Keratinocyte (primary cell): Measurements from ENCODE around the gene FAM177A1. TPM values are rescaled to one million over a fixed set of nuclear protein-coding genes. Genes with fewer than 3 reads are reported as not detected.

ENCODE experiments used
- DNase-seq: peaks from one replicate; pipeline ENCODE4 v3.0.0-alpha.2; 2011; ENCODE audit warnings: low read depth, missing footprints, low spot score
- FAIRE-seq: peaks from 2 replicates; lab custom pipeline; 2011; peaks lifted over from hg19 to GRCh38; lab: Jason Lieb, UNC
- H2AFZ ChIP-seq: 2 replicates; pipeline ENCODE4 v1.6.0; 2012; ENCODE audit warnings: low read length, control low read depth, inconsistent platforms; ENCODE audit not compliant: control insufficient read depth
- H3K27ac ChIP-seq: 2 replicates; pipeline ENCODE4 v1.5.1; 2011; ENCODE audit warnings: low read length; ENCODE audit not compliant: control insufficient read depth, insufficient read depth
- H3K27me3 ChIP-seq: 3 replicates; pipeline ENCODE4 v1.6.0; 2011; ENCODE audit warnings: low read length; ENCODE audit not compliant: control insufficient read depth, insufficient read depth; ENCODE audit errors: extremely low read depth
- H3K36me3 ChIP-seq, 2 experiments: 2 replicates in 1 of 2; 3 replicates in 1 of 2; pipeline ENCODE4 v1.5.1; 2011; ENCODE audit warnings: low read length in 2 of 2, mild to moderate bottlenecking in 1 of 2; ENCODE audit not compliant: control insufficient read depth in 2 of 2, insufficient read depth in 2 of 2; ENCODE audit errors: extremely low read depth in 1 of 2
- H3K4me1 ChIP-seq: 3 replicates; pipeline ENCODE4 v1.5.1; 2011; ENCODE audit warnings: low read length; ENCODE audit not compliant: control insufficient read depth, insufficient read depth; ENCODE audit errors: extremely low read depth
- H3K4me2 ChIP-seq: 3 replicates; pipeline ENCODE4 v1.6.0; 2011; ENCODE audit warnings: low read depth, low read length; ENCODE audit not compliant: control insufficient read depth, insufficient read depth; ENCODE audit errors: extremely low read depth
- H3K4me3 ChIP-seq, 3 experiments: fragments of 200-600 bp in 1 of 3; sonication (generic) in 1 of 3; 2 replicates in 2 of 3; 3 replicates in 1 of 3; pipeline ENCODE4 v1.5.1; 2011 to 2016; ENCODE audit warnings: low read length in 3 of 3, mild to moderate bottlenecking in 3 of 3, control low read depth in 2 of 3, inconsistent platforms in 1 of 3, low read depth in 1 of 3, mixed read lengths in 1 of 3, mixed run types in 1 of 3, moderate library complexity in 1 of 3; ENCODE audit not compliant: control insufficient read depth in 2 of 3, insufficient read depth in 2 of 3; ENCODE audit errors: extremely low read depth in 1 of 3
- H3K79me2 ChIP-seq: 2 replicates; pipeline ENCODE4 v1.6.0; 2012; ENCODE audit warnings: low read length; ENCODE audit not compliant: control insufficient read depth, insufficient read depth
- H3K9ac ChIP-seq: 3 replicates; pipeline ENCODE4 v1.6.0; 2011; ENCODE audit warnings: low read length; ENCODE audit not compliant: control insufficient read depth, insufficient read depth; ENCODE audit errors: extremely low read depth
- H3K9me1 ChIP-seq: 3 replicates; pipeline ENCODE4 v1.6.0; 2011; ENCODE audit warnings: low read length; ENCODE audit not compliant: control insufficient read depth, insufficient read depth; ENCODE audit errors: extremely low read depth
- H3K9me3 ChIP-seq: 2 replicates; pipeline ENCODE4 v1.5.1; 2012; ENCODE audit warnings: low read depth, low read length; ENCODE audit not compliant: control insufficient read depth
- H4K20me1 ChIP-seq: 3 replicates; pipeline ENCODE4 v1.6.0; 2011; ENCODE audit warnings: low read length; ENCODE audit not compliant: control insufficient read depth, insufficient read depth; ENCODE audit errors: extremely low read depth
- EZH2 ChIP-seq: IDR thresholded peaks from one replicate; pipeline ENCODE4 v1.6.1; 2012; ENCODE audit warnings: inconsistent platforms, mild to moderate bottlenecking, low read length, moderate library complexity
- dilution Hi-C: fragments of 300-500 bp; cut with MboI; formaldehyde crosslinking; loops from one replicate; pipeline ENCODE4 v1.7.0; 2020; ENCODE audit warnings: low sequenced_read_pairs; ENCODE audit not compliant: extremely low pct_ligation_motif_present
- polyA plus RNA-seq, 5 experiments: library from polyadenylated mRNA; depleted of rRNA in 3 of 5; stranded (reverse) in 3 of 5; stranded (forward) in 1 of 5; unstranded in 1 of 5; fragments of >200 nt; gene quantifications; 1 replicate in 1 of 5; 2 replicates in 3 of 5; 3 replicates in 1 of 5; pipeline versions ENCODE4 v1.2.1 to v1.2.3, GENCODE V29; 2011 to 2012; ENCODE audit warnings: missing spikeins in 2 of 5, low read depth in 1 of 5, low replicate concordance in 1 of 5
- TF ChIP-seq, protein P1 (sequence below), 3 experiments: IDR thresholded peaks in 1 of 3; conservative IDR thresholded peaks in 1 of 3; optimal IDR thresholded peaks in 1 of 3; 2 replicates in 2 of 3; 3 replicates in 1 of 3; pipeline versions ENCODE3 to v1.5.1; 2011; ENCODE audit warnings: low read length in 3 of 3, mild to moderate bottlenecking in 3 of 3, moderate library complexity in 2 of 3, control low read depth in 1 of 3, inconsistent platforms in 1 of 3; ENCODE audit not compliant: insufficient read depth in 2 of 3; ENCODE audit errors: extremely low read depth in 1 of 3

Gene FAM177A1
- polyA plus RNA-seq, 1 donor (not counting 4 experiments of a cell fraction or from before 2014, with no cell fraction given): 53.1 TPM

DNA sequence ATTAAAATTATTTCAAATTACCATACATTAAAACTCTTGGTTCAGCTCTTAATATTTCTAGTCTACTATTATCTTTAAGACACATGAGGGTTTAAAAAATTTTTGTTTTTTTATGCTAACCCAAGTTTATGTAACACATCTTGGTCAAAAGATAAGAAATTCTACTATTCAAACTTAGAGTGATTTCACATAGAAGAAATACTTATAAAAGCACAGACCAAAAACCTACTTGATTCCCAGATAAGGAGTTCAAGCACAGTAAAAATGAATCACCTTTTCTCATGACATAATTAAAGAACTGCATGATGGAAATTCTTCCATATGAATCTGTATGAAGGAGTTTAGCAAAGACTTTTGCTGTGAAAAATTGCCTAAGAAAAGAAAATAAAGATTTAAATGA, 61.8 kb downstream of the FAM177A1 start:
- DNase-seq (no peak), FAIRE-seq (no peak)
- Histone ChIP-seq H3K4me2 (no peak overlapping the region), H4K20me1 (no peaks in the 10 kb centered on the region), H3K27ac (no peak overlapping the region), H3K27me3 (no peaks in the 10 kb centered on the region), H3K9me3 (no peaks in the 10 kb centered on the region), H2AFZ (no peak overlapping the region), H3K79me2 (no peaks in the 10 kb centered on the region), H3K9ac (no peak overlapping the region), H3K4me3 (no peak overlapping the region), H3K4me1 (no peaks in the 10 kb centered on the region), H3K9me1 (no peaks in the 10 kb centered on the region), H3K36me3 (peaks cover 6% of the 10 kb centered on the region in 2 experiments)
- dilution Hi-C loops: no loop called here
- TF ChIP-seq EZH2: no peak
- TF ChIP-seq, protein P1, sequence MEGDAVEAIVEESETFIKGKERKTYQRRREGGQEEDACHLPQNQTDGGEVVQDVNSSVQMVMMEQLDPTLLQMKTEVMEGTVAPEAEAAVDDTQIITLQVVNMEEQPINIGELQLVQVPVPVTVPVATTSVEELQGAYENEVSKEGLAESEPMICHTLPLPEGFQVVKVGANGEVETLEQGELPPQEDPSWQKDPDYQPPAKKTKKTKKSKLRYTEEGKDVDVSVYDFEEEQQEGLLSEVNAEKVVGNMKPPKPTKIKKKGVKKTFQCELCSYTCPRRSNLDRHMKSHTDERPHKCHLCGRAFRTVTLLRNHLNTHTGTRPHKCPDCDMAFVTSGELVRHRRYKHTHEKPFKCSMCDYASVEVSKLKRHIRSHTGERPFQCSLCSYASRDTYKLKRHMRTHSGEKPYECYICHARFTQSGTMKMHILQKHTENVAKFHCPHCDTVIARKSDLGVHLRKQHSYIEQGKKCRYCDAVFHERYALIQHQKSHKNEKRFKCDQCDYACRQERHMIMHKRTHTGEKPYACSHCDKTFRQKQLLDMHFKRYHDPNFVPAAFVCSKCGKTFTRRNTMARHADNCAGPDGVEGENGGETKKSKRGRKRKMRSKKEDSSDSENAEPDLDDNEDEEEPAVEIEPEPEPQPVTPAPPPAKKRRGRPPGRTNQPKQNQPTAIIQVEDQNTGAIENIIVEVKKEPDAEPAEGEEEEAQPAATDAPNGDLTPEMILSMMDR (optimal IDR thresholded peaks at IDR 0.05 in 1 of 3, IDR thresholded peaks at IDR 0.05 in 1 of 3, conservative IDR thresholded peaks at IDR 0.05 in 1 of 3; ENCODE audit: extremely low read depth in 1 of 3, insufficient read depth in 2 of 3, low read length in 3 of 3): no peak

DNA sequence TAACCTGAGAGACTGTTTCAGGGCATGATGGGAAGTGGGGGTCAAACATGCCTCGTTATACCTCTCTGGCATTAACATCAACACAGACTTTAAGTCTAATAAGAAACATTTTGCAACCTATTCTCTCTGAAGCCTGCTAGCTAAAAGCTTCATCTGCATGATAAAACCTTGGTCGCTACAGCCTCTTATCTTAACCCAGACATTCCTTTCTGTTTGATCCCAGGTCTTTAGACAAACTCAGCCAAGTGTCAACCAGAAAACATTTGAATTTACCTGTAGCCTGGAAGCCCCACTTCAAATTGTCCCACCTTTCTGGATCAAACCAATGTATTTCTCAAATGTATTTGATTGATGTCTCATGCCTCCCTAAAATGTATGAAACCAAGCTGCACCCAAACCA, 66.6 kb downstream of the FAM177A1 start:
- no peaks in the 10 kb centered on the region for H4K20me1 ChIP-seq
- no peak overlapping the region for H3K9ac ChIP-seq
- no peak overlapping the region for H3K4me2 ChIP-seq
- no peak overlapping the region for H3K27ac ChIP-seq
- peaks cover 6 to 10% of the 10 kb centered on the region in 2 experiments for H3K36me3 ChIP-seq
- H3K79me2 ChIP-seq: no peaks in the 10 kb centered on the region
- no peaks in the 10 kb centered on the region for H3K4me1 ChIP-seq
- no peak for TF ChIP-seq EZH2
- TF ChIP-seq, protein P1 (optimal IDR thresholded peaks at IDR 0.05 in 1 of 3, IDR thresholded peaks at IDR 0.05 in 1 of 3, conservative IDR thresholded peaks at IDR 0.05 in 1 of 3; ENCODE audit: extremely low read depth in 1 of 3, insufficient read depth in 2 of 3, low read length in 3 of 3): no peak
- no peak for DNase-seq
- dilution Hi-C loops: no loop called here
- H3K9me1 ChIP-seq: no peaks in the 10 kb centered on the region
- no peak for FAIRE-seq
- H3K9me3 ChIP-seq: no peaks in the 10 kb centered on the region
- H2AFZ ChIP-seq: no peak overlapping the region
- no peaks in the 10 kb centered on the region for H3K27me3 ChIP-seq
- H3K4me3 ChIP-seq: no peak overlapping the region
